Caco-2 (cell line): Measurements from ENCODE around the gene RAB24. TPM values are rescaled to one million over a fixed set of nuclear protein-coding genes. Genes with fewer than 3 reads are reported as not detected.

Experiments
- total RNA-seq: library from RNA; stranded (reverse); gene quantifications from 2 replicates; pipeline ENCODE4 v1.2.3, GENCODE V29; 2022

The RAB24 gene
- total RNA-seq, 1 experiment from 2014 or later: 29.9 TPM

Other genes starting within 250 kb of the RAB24 start
- gene FGFR4, start 216.8 kb downstream of the RAB24 start, total RNA-seq: 186 and 190 TPM in 2 replicates
- 60.6 and 67.4 TPM in 2 replicates for gene NSD1, start 169.9 kb downstream of the RAB24 start, total RNA-seq
- gene PRELID1, start 80 bp upstream of the RAB24 start, total RNA-seq: 201 and 229 TPM in 2 replicates
- gene MXD3, start 8.2 kb upstream of the RAB24 start, total RNA-seq: 19.8 and 20.6 TPM in 2 replicates
- gene LMAN2, start 47.9 kb upstream of the RAB24 start, total RNA-seq: 240 and 241 TPM in 2 replicates
- 15.2 and 16.7 TPM in 2 replicates for gene RGS14, start 54.2 kb upstream of the RAB24 start, total RNA-seq
- gene SLC34A1, start 80.7 kb upstream of the RAB24 start, total RNA-seq: not detected in 2 replicates
- not detected in 2 replicates for gene PFN3, start 96.9 kb upstream of the RAB24 start, total RNA-seq
- gene F12, start 105.8 kb upstream of the RAB24 start, total RNA-seq: 13.3 and 14.0 TPM in 2 replicates
- 64.4 and 71.9 TPM in 2 replicates for gene GRK6, start 123.0 kb upstream of the RAB24 start, total RNA-seq
- 4.7 and 5.7 TPM in 2 replicates for gene PRR7, start 143.1 kb upstream of the RAB24 start, total RNA-seq
- 139 and 144 TPM in 2 replicates for gene DBN1, start 169.9 kb upstream of the RAB24 start, total RNA-seq
- 49.1 and 56.8 TPM in 2 replicates for gene PDLIM7, start 193.9 kb upstream of the RAB24 start, total RNA-seq
- gene DOK3, start 206.1 kb upstream of the RAB24 start, total RNA-seq: 7.9 and 10.1 TPM in 2 replicates
- gene DDX41, start 213.2 kb upstream of the RAB24 start, total RNA-seq: 116 and 137 TPM in 2 replicates